ACHN (cell line): ENCODE data around the gene FZD10.

Experiments used
- DNase-seq: peaks from one replicate; pipeline ENCODE4 v3.0.0-alpha.2; 2015
- in situ Hi-C: cut with HindIII; loops from 2 replicates; pipeline ENCODE4 v1.10.0; 2017; ENCODE audit warnings: low sequenced_read_pairs, low pct_ligation_motif_present, low pct_unique_long_range_greater_than_20kb

FZD10 gene

GRCh38 chr12:130162267-130162666 lies at the start of gene FZD10:
FZD10 (plus strand) TSS chr12:130162464; CDS start chr12:130162943, 479 bp downstream.
- in situ Hi-C loops, result no loop called here
- DNase-seq, result no peak

GRCh38 chr12:130114952-130115351 lies 47.3 kb upstream of the FZD10 start:
- in situ Hi-C loops, result no loop called here
- DNase-seq, result no peak

- in situ Hi-C loops, result no loop called here
- DNase-seq, result no peak
Measured at GRCh38 chr12:130115646-130116045, 46.6 kb upstream of the FZD10 start.

- no peak for DNase-seq
- in situ Hi-C loops, result no loop called here
Measured at GRCh38 chr12:130116791-130117190, 45.5 kb upstream of the FZD10 start.

- DNase-seq, result no peak
- in situ Hi-C loops, result no loop called here
Measured at GRCh38 chr12:130117233-130117632, 45.0 kb upstream of the FZD10 start.

GRCh38 chr12:130117701-130118100 lies 44.6 kb upstream of the FZD10 start:
- no peak for DNase-seq
- in situ Hi-C loops, result no loop called here

- no peak for DNase-seq
- in situ Hi-C loops, result no loop called here
Measured at GRCh38 chr12:130118181-130118580, 44.1 kb upstream of the FZD10 start.

GRCh38 chr12:130119241-130119861 lies 42.9 kb upstream of the FZD10 start:
- no peak for DNase-seq
- in situ Hi-C loops, result no loop called here

- in situ Hi-C loops, result no loop called here
Measured at GRCh38 chr12:130120012-130120805, 42.1 kb upstream of the FZD10 start.

GRCh38 chr12:130121226-130122000 lies 40.9 kb upstream of the FZD10 start:
- in situ Hi-C loops, result no loop called here
- DNase-seq, result no peak

More at GRCh38 chr12:130120012-130120805, 42.1 kb upstream of the FZD10 start:
- no peak for DNase-seq

- in situ Hi-C loops, result no loop called here
- no peak for DNase-seq
Measured at GRCh38 chr12:130122356-130122755, 39.9 kb upstream of the FZD10 start.

GRCh38 chr12:130124106-130124505 lies 38.2 kb upstream of the FZD10 start:
- in situ Hi-C loops, result no loop called here
- no peak for DNase-seq

- no peak for DNase-seq
- in situ Hi-C loops, result no loop called here
Measured at GRCh38 chr12:130124605-130125244, 37.5 kb upstream of the FZD10 start.

GRCh38 chr12:130126023-130126432 lies 36.2 kb upstream of the FZD10 start:
- DNase-seq, result no peak
- in situ Hi-C loops, result no loop called here

- DNase-seq, result no peak
- in situ Hi-C loops, result no loop called here
Measured at GRCh38 chr12:130127532-130127911, 34.7 kb upstream of the FZD10 start.

- in situ Hi-C loops, result no loop called here
Measured at GRCh38 chr12:130127912-130128789, 34.1 kb upstream of the FZD10 start.

GRCh38 chr12:130128790-130129735 lies 33.2 kb upstream of the FZD10 start:
- in situ Hi-C loops, result no loop called here
- DNase-seq, result no peak

More at GRCh38 chr12:130127912-130128789, 34.1 kb upstream of the FZD10 start:
- no peak for DNase-seq
